GM12874 (cell line): ENCODE results near the gene CYP4F8.

Experiments used
- TF ChIP-seq, protein P1 (sequence below): IDR thresholded peaks from 2 replicates; pipeline ENCODE4 v1.5.1; 2011; ENCODE audit warnings: low read depth, mild to moderate bottlenecking, control low read depth, low read length, moderate library complexity; ENCODE audit not compliant: insufficient read depth

Gene CYP4F8

DNA sequence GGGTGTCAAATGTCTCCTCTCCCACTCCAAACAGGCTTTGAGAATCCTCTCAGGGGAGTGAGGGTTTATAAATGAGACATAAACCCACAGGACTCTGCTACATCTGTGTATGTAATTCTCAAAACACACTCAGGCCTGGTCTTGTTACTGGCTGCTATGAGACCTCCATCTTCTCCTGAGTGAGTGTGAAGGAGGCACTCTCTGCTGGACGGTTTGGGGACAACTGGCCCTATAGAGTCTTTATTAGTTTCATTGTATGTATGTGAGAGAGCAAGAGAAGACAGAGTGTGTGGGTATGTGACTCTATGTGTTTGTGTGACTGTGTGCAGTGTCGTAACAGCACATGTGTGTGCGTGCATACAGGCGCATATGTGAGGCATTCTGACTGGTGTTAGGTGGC lies 48.2 kb downstream of the CYP4F8 start:
- TF ChIP-seq, protein P1, sequence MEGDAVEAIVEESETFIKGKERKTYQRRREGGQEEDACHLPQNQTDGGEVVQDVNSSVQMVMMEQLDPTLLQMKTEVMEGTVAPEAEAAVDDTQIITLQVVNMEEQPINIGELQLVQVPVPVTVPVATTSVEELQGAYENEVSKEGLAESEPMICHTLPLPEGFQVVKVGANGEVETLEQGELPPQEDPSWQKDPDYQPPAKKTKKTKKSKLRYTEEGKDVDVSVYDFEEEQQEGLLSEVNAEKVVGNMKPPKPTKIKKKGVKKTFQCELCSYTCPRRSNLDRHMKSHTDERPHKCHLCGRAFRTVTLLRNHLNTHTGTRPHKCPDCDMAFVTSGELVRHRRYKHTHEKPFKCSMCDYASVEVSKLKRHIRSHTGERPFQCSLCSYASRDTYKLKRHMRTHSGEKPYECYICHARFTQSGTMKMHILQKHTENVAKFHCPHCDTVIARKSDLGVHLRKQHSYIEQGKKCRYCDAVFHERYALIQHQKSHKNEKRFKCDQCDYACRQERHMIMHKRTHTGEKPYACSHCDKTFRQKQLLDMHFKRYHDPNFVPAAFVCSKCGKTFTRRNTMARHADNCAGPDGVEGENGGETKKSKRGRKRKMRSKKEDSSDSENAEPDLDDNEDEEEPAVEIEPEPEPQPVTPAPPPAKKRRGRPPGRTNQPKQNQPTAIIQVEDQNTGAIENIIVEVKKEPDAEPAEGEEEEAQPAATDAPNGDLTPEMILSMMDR: no peak

GRCh38 chr19:15666186-15666585 lies 51.2 kb downstream of the CYP4F8 start:
- TF ChIP-seq, protein P1: no peak

DNA sequence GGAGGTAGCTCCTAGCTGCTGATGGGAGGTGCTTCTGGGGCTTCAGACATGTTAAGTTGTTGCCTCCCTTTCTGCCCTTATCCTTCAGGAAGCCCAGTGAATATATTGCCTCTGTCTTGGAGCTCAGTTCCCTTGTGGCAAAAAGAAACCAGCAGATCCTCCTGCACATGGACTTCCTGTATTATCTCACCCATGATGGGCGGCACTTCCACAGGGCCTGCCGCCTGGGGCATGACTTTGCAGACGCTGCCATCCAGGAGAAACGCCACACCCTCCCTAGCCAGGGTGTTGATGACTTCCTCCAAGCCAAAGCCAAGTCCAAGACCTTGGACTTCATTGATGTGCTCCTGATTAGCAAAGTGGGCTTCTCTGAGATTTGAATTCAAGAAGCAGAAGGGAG lies 51.9 kb downstream of the CYP4F8 start:
- TF ChIP-seq, protein P1: no peak

DNA sequence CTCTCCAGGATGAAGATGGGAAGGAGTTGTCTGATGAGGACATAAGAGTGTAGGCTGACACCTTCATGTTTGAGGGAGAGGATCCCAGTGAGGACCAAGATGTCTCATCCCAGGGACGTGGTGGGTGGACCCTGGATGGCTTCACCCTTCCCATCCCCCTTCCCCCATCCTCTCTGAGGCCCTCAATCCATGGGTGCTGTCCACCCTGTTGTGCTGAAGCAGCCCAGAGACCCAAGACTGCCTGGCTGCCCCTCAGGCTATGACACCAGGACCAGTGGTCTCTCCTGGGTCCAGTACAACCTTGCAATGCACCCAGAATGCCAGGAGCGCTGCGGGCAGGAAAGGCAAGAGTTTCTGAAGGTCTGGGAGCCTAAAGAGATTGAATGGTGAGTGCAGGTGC lies 54.4 kb downstream of the CYP4F8 start:
- TF ChIP-seq, protein P1: no peak

GRCh38 chr19:15669891-15670290 lies 54.9 kb downstream of the CYP4F8 start:
- TF ChIP-seq, protein P1: no peak

DNA sequence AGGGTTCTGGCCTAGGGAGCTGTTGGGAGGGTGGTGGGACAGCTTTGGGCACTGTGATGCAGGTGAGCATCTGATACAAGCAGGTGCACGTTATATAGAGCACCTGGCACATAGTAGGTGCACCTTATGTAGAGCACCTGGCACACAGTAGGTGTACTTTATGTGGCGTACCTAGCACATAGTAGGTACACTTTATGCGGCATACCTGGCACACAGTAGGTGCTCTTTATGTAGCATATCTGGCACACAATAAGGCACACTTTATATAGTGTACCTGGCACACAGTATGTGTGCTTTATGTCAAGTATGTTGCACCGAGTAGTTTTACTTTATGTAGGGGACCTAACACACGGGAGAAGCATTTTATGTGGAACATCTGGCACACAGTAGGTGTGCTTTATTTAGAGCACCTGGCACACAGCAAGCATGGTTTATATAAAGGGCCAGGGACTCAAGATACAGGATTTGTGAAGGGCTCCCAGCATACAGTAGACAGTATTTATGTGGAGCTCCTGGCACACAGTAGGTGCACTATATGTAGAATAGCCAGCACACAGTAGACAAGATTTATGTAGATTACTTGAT lies 56.3 kb downstream of the CYP4F8 start:
- TF ChIP-seq, protein P1: no peak

GRCh38 chr19:15671891-15672579 lies 57.0 kb downstream of the CYP4F8 start:
- TF ChIP-seq, protein P1: no peak
